Fibroblast of skin of back (primary cell): Measurements from ENCODE around the gene BMPR2.
"Not testable (repeated sequence)": the region's sequence is repeated elsewhere in the genome, so short reads cannot be mapped to it uniquely, and the experiment has no call there.

Experiments used
- DNase-seq: peaks from one replicate; pipeline ENCODE4 v3.0.0-alpha.2; 2013

BMPR2 gene

GRCh38 chr2:202541137-202541536 lies 165.0 kb downstream of the BMPR2 start:
- peak; percentile 21 for DNase-seq

- no peak for DNase-seq
Observed at GRCh38 chr2:202542142-202542541, 166.0 kb downstream of the BMPR2 start.

- no peak for DNase-seq
Observed at GRCh38 chr2:202545523-202545922, 169.4 kb downstream of the BMPR2 start.

GRCh38 chr2:202545931-202546330 lies 169.8 kb downstream of the BMPR2 start:
- DNase-seq, result no peak

- peak; percentile 9 for DNase-seq
Observed at GRCh38 chr2:202546499-202547141, 170.5 kb downstream of the BMPR2 start.

GRCh38 chr2:202548240-202548639 lies 172.1 kb downstream of the BMPR2 start:
- no peak for DNase-seq

GRCh38 chr2:202551000-202551399 lies 174.9 kb downstream of the BMPR2 start:
- DNase-seq, result peak; percentile 49

- DNase-seq, result no peak
Observed at GRCh38 chr2:202555356-202555755, 179.2 kb downstream of the BMPR2 start.

- DNase-seq, result no peak
Observed at GRCh38 chr2:202560200-202560599, 184.1 kb downstream of the BMPR2 start.

- no peak for DNase-seq
Observed at GRCh38 chr2:202564226-202564625, 188.1 kb downstream of the BMPR2 start.

GRCh38 chr2:202566286-202566685 lies 190.2 kb downstream of the BMPR2 start:
- no peak for DNase-seq

GRCh38 chr2:202574541-202574940 lies 198.4 kb downstream of the BMPR2 start:
- no peak for DNase-seq

GRCh38 chr2:202575194-202575593 lies 199.1 kb downstream of the BMPR2 start:
- not testable (repeated sequence) for DNase-seq

- no peak for DNase-seq
Observed at GRCh38 chr2:202577250-202578183, 201.4 kb downstream of the BMPR2 start.

- DNase-seq, result not testable (repeated sequence)
Observed at GRCh38 chr2:202582846-202583245, 206.7 kb downstream of the BMPR2 start.

GRCh38 chr2:202583709-202584219 lies 207.6 kb downstream of the BMPR2 start:
- DNase-seq, result no peak

GRCh38 chr2:202588647-202589581 lies 212.8 kb downstream of the BMPR2 start:
- peak; percentile 69 for DNase-seq

GRCh38 chr2:202589582-202589949 lies 213.4 kb downstream of the BMPR2 start:
- DNase-seq, result no peak

- DNase-seq, result no peak
Observed at GRCh38 chr2:202592566-202592965, 216.4 kb downstream of the BMPR2 start.

- no peak for DNase-seq
Observed at GRCh38 chr2:202599105-202599504, 223.0 kb downstream of the BMPR2 start.

GRCh38 chr2:202599911-202600310 lies 223.8 kb downstream of the BMPR2 start:
- DNase-seq, result no peak

- DNase-seq, result no peak
Observed at GRCh38 chr2:202604699-202605098, 228.6 kb downstream of the BMPR2 start.

GRCh38 chr2:202605174-202605573 lies 229.0 kb downstream of the BMPR2 start:
- DNase-seq, result no peak
